Right atrium auricular region (tissue), 2 donors: Measurements from ENCODE around the gene C14orf93. TPM values are rescaled to one million over a fixed set of nuclear protein-coding genes. Genes with fewer than 3 reads are reported as not detected.
A peak's percentile ranks its signal among the peaks of the same experiment; 100 is the strongest.

Experiments used
- DNase-seq: peaks from one replicate; pipeline ENCODE4 v3.0.0-alpha.2; 2019; ENCODE audit warnings: low spot score
- H3K27ac ChIP-seq, 2 donors: fragments of 200-600 bp; sonication (generic); 1 replicate in 1 of 2; 2 replicates in 1 of 2; pipeline ENCODE4 v1.5.1; 2016 to 2019
- H3K27me3 ChIP-seq, 2 donors: fragments of 200-600 bp; sonication (generic); one replicate each; pipeline versions ENCODE4 v1.5.1 to v1.6.0; 2017 to 2019
- H3K36me3 ChIP-seq: fragments of 200-600 bp; sonication (generic); one replicate; pipeline ENCODE4 v1.5.1; 2016
- H3K4me1 ChIP-seq, 2 donors: fragments of 200-600 bp; sonication (generic); one replicate each; pipeline versions ENCODE4 v1.5.1 to v1.6.0; 2017 to 2019
- H3K4me3 ChIP-seq, 2 donors: fragments of 200-600 bp; sonication (generic); 1 replicate in 1 of 2; 2 replicates in 1 of 2; pipeline ENCODE4 v1.5.1; 2017 to 2019; ENCODE audit warnings: mild to moderate bottlenecking in 1 of 2, moderate library complexity in 1 of 2
- H3K9me3 ChIP-seq, 2 donors: fragments of 200-600 bp; sonication (generic); one replicate each; pipeline ENCODE4 v1.5.1; 2019
- CTCF ChIP-seq, 2 donors: fragments of 200-600 bp; sonication (generic); IDR thresholded peaks; one replicate each; pipeline ENCODE4 v1.5.1; 2019; ENCODE audit warnings: antibody characterized with exemption in 2 of 2
- total RNA-seq, 2 donors: library from RNA; depleted of rRNA; stranded (reverse); fragments of >200 nt; gene quantifications; one replicate each; pipeline ENCODE4 v1.1.0, GENCODE V29; 2016

C14orf93 gene
- total RNA-seq, 2 donors from 2014 or later = 5.0 to 6.8 TPM

GRCh38 chr14:22977684-22978486 lies 32.1 kb downstream of the C14orf93 start:
- Histone ChIP-seq H3K9me3 (no peaks in the 10 kb centered on the region), H3K4me3 (no peak overlapping the region), H3K4me1 (peaks cover 0 to 66% of the 10 kb centered on the region in 2 donors), H3K27ac (peak overlapping the region; percentile 47 to 75), H3K36me3 (peaks cover 5% of the 10 kb centered on the region), H3K27me3 (no peaks in the 10 kb centered on the region)
- no peak for DNase-seq
- no peak for TF ChIP-seq CTCF (IDR thresholded peaks at IDR 0.05)

GRCh38 chr14:22977434-22977683 lies 32.6 kb downstream of the C14orf93 start:
- H3K4me3 ChIP-seq = no peak overlapping the region
- H3K27ac ChIP-seq = peak overlapping the region; percentile 47 to 75
- no peaks in the 10 kb centered on the region for H3K9me3 ChIP-seq
- peaks cover 6% of the 10 kb centered on the region for H3K36me3 ChIP-seq
- H3K27me3 ChIP-seq = no peaks in the 10 kb centered on the region
- peaks cover 0 to 66% of the 10 kb centered on the region in 2 donors for H3K4me1 ChIP-seq
- no peak for TF ChIP-seq CTCF (IDR thresholded peaks at IDR 0.05)
- no peak for DNase-seq

- TF ChIP-seq CTCF (IDR thresholded peaks at IDR 0.05) = no peak
- H3K4me3 ChIP-seq = no peak overlapping the region
- no peak for DNase-seq
- H3K27ac ChIP-seq = peak overlapping the region; percentile 47 to 75
- H3K36me3 ChIP-seq = peaks cover 6% of the 10 kb centered on the region
- H3K4me1 ChIP-seq = peaks cover 0 to 62% of the 10 kb centered on the region in 2 donors
- no peaks in the 10 kb centered on the region for H3K27me3 ChIP-seq
- H3K9me3 ChIP-seq = no peaks in the 10 kb centered on the region
These were observed 33.1 kb downstream of the C14orf93 start for GRCh38 chr14:22976620-22977433.

GRCh38 chr14:22974530-22975313 lies 35.2 kb downstream of the C14orf93 start:
- DNase-seq = no peak
- no peak for TF ChIP-seq CTCF (IDR thresholded peaks at IDR 0.05)
- Histone ChIP-seq H3K36me3 (peaks cover 6% of the 10 kb centered on the region), H3K9me3 (no peaks in the 10 kb centered on the region), H3K27ac (peak overlapping the region in 1 of 2 donors; percentile 29), H3K4me1 (peaks cover 0 to 41% of the 10 kb centered on the region in 2 donors), H3K27me3 (no peaks in the 10 kb centered on the region), H3K4me3 (no peak overlapping the region)

GRCh38 chr14:22973217-22974032 lies 36.5 kb downstream of the C14orf93 start:
- Histone ChIP-seq H3K4me1 (peaks cover 0 to 28% of the 10 kb centered on the region in 2 donors), H3K4me3 (no peak overlapping the region), H3K36me3 (peaks cover 6% of the 10 kb centered on the region), H3K9me3 (no peaks in the 10 kb centered on the region), H3K27me3 (no peaks in the 10 kb centered on the region), H3K27ac (no peak overlapping the region)
- peak; percentile 47 to 76 for TF ChIP-seq CTCF (IDR thresholded peaks at IDR 0.05)
- no peak for DNase-seq
